HL-60 (cell line): ENCODE measurements around the gene FNDC3B.

Experiments
- GABPA ChIP-seq: IDR thresholded peaks from 2 replicates; pipeline ENCODE4 v1.6.1; 2012; ENCODE audit warnings: low read depth
- POLR2AphosphoS5 ChIP-seq: IDR thresholded peaks from 2 replicates; pipeline ENCODE4 v1.6.1; 2012; ENCODE audit warnings: low read depth
- SPI1 ChIP-seq: IDR thresholded peaks from 2 replicates; pipeline ENCODE4 v1.6.1; 2012; ENCODE audit warnings: low read depth, mild to moderate bottlenecking, borderline replicate concordance
- TF ChIP-seq, protein P1 (sequence below): IDR thresholded peaks from one replicate; pipeline ENCODE4 v1.5.1; 2011; ENCODE audit warnings: low read length, control low read depth, inconsistent platforms; ENCODE audit not compliant: insufficient read depth
- TF ChIP-seq, protein P2 (sequence below): IDR thresholded peaks from 2 replicates; pipeline ENCODE4 v1.6.1; 2012; ENCODE audit warnings: low read depth; ENCODE audit not compliant: insufficient replicate concordance

DNA sequence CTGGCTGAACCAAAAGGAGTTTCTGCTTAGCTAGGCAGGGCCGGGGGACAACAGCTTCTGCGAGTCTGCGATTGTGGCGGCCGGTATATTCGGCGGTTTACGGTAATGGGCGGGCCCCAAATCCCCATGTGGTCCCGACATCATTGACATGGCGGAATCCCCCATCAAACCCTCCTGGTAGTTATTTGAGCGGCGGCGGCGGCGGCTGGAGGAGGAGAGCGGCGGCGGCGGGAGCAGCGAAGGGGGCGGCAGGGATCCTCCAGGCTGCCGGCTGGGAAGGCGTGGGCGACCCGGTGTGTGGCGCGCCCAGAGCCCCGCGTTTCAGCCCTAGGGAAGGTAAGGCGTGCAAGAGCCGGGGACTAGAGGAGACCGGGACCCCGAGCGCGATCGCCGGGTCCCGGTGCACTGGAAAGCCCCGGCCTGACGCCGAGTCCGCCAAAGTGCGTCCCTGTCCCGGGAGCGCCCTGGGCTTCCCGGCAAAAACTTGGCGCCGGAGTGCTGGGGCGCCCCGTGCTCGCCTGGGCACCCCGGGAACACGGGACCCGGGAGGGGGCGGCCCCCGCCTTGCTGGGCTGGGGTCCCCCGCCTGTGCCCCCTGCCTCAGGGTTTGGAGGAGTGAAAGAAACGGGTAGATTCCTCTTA lies at the start of gene FNDC3B:
- TF ChIP-seq, protein P1, sequence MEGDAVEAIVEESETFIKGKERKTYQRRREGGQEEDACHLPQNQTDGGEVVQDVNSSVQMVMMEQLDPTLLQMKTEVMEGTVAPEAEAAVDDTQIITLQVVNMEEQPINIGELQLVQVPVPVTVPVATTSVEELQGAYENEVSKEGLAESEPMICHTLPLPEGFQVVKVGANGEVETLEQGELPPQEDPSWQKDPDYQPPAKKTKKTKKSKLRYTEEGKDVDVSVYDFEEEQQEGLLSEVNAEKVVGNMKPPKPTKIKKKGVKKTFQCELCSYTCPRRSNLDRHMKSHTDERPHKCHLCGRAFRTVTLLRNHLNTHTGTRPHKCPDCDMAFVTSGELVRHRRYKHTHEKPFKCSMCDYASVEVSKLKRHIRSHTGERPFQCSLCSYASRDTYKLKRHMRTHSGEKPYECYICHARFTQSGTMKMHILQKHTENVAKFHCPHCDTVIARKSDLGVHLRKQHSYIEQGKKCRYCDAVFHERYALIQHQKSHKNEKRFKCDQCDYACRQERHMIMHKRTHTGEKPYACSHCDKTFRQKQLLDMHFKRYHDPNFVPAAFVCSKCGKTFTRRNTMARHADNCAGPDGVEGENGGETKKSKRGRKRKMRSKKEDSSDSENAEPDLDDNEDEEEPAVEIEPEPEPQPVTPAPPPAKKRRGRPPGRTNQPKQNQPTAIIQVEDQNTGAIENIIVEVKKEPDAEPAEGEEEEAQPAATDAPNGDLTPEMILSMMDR: no peak
- TF ChIP-seq, protein P2, sequence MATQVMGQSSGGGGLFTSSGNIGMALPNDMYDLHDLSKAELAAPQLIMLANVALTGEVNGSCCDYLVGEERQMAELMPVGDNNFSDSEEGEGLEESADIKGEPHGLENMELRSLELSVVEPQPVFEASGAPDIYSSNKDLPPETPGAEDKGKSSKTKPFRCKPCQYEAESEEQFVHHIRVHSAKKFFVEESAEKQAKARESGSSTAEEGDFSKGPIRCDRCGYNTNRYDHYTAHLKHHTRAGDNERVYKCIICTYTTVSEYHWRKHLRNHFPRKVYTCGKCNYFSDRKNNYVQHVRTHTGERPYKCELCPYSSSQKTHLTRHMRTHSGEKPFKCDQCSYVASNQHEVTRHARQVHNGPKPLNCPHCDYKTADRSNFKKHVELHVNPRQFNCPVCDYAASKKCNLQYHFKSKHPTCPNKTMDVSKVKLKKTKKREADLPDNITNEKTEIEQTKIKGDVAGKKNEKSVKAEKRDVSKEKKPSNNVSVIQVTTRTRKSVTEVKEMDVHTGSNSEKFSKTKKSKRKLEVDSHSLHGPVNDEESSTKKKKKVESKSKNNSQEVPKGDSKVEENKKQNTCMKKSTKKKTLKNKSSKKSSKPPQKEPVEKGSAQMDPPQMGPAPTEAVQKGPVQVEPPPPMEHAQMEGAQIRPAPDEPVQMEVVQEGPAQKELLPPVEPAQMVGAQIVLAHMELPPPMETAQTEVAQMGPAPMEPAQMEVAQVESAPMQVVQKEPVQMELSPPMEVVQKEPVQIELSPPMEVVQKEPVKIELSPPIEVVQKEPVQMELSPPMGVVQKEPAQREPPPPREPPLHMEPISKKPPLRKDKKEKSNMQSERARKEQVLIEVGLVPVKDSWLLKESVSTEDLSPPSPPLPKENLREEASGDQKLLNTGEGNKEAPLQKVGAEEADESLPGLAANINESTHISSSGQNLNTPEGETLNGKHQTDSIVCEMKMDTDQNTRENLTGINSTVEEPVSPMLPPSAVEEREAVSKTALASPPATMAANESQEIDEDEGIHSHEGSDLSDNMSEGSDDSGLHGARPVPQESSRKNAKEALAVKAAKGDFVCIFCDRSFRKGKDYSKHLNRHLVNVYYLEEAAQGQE: peak; percentile 63
- TF ChIP-seq SPI1: no peak
- TF ChIP-seq POLR2AphosphoS5: peak; percentile 92
- TF ChIP-seq GABPA: no peak
